ENCODE results near the gene ITIH1. TPM values are rescaled to one million over a fixed set of nuclear protein-coding genes. Genes with fewer than 3 reads are reported as not detected.

The ITIH1 gene
- total and polyA plus RNA-seq, 2 donors (not counting 3 experiments of a cell fraction or from before 2014, with no cell fraction given), result not detected

GRCh38 chr3:52786330-52787215 is 9.2 kb downstream of the ITIH1 start:
- intact Hi-C loops (cut with micrococcal nuclease) (no loop called here), dilution Hi-C loops (cut with MboI; ENCODE audit: extremely low pct_ligation_motif_present, low sequenced_read_pairs) (no loop called here)
- FAIRE-seq (no peak), DNase-seq (ENCODE audit: low read depth, low spot score) (no peak)
- Histone ChIP-seq H3K9me3 (replicated peaks; ENCODE audit: control insufficient read depth, insufficient read depth, low read length) (no peaks in the 10 kb centered on the region), H2AFZ (ENCODE audit: low read depth, low read length) (no peak overlapping the region), H4K20me1 (replicated peaks; ENCODE audit: control insufficient read depth, extremely low read depth, insufficient read depth, low read length) (no peaks in the 10 kb centered on the region), H3K9me1 (replicated peaks; ENCODE audit: control insufficient read depth, extremely low read depth, insufficient read depth, low read length) (no peaks in the 10 kb centered on the region), H3K79me2 (ENCODE audit: control insufficient read depth, insufficient read depth, low read length) (no peaks in the 10 kb centered on the region), H3K4me2 (ENCODE audit: insufficient read depth, low read length) (no peak overlapping the region), H3K4me1 (ENCODE audit: control insufficient read depth, extremely low read depth, insufficient read depth, low read length) (no peaks in the 10 kb centered on the region), H3K4me3 (replicated peaks in 1 of 3; ENCODE audit: insufficient read depth in 1 of 3, low read depth in 1 of 3, low read length in 3 of 3) (no peak overlapping the region), H3K36me3 (ENCODE audit: control insufficient read depth in 2 of 2, extremely low read depth in 1 of 2, insufficient read depth in 2 of 2, low read length in 2 of 2) (no peaks in the 10 kb centered on the region), H3K9ac (replicated peaks; ENCODE audit: extremely low read depth, insufficient read depth, low read length) (no peak overlapping the region), H3K27me3 (ENCODE audit: control insufficient read depth in 2 of 2, insufficient read depth in 2 of 2, low read length in 2 of 2) (peaks cover 0 to 6% of the 10 kb centered on the region in 2 experiments), H3K27ac (ENCODE audit: insufficient read depth, low read depth, low read length) (no peak overlapping the region)
- TF ChIP-seq MAX (IDR thresholded peaks at IDR 0.05; ENCODE audit: insufficient read depth, insufficient read length) (no peak), EZH2 (IDR thresholded peaks at IDR 0.05; ENCODE audit: borderline replicate concordance, low read depth, low read length, severe bottlenecking) (no peak), POLR2AphosphoS5 (IDR thresholded peaks at IDR 0.05; ENCODE audit: insufficient read depth, low read depth, low read length) (no peak), FOS (IDR thresholded peaks at IDR 0.05; ENCODE audit: borderline replicate concordance, insufficient read depth, low read length) (no peak), GATA2 (IDR thresholded peaks at IDR 0.05; ENCODE audit: insufficient read depth, insufficient read length, low read depth, low read length) (no peak), POLR2A (IDR thresholded peaks at IDR 0.05; ENCODE audit: low read depth, low read length) (no peak), JUN (IDR thresholded peaks at IDR 0.05; ENCODE audit: borderline replicate concordance, insufficient read depth, insufficient read length, low read depth) (no peak), CTCF (IDR thresholded peaks at IDR 0.05; ENCODE audit: extremely low read depth in 1 of 2, insufficient read depth in 1 of 2, low read depth in 1 of 2, low read length in 2 of 2) (no peak), MYC (IDR thresholded peaks at IDR 0.05; ENCODE audit: low read depth, low read length) (no peak)
- no TSS peak for BruUV-seq (replicated peaks)
- POLR2A ChIA-PET, result no interaction called here
- CTCF ChIA-PET, result interaction anchor here (1.1 to 1.8 kb wide), 4 partner anchors 11 to 34 kb away, joined by 3 to 5 read pairs (median 4); no protein-coding TSS in a partner anchor

Data from endothelial cell of umbilical vein (primary cell).